ENCODE data around the gene PDE4D. TPM values are rescaled to one million over a fixed set of nuclear protein-coding genes. Genes with fewer than 3 reads are reported as not detected.

PDE4D gene
- total and polyA plus RNA-seq, 10 of the 15 experiments (the other 5 are each of a cell fraction or from before 2014, with no cell fraction given) = 0.87 to 4.1 (median 2.2) TPM

DNA sequence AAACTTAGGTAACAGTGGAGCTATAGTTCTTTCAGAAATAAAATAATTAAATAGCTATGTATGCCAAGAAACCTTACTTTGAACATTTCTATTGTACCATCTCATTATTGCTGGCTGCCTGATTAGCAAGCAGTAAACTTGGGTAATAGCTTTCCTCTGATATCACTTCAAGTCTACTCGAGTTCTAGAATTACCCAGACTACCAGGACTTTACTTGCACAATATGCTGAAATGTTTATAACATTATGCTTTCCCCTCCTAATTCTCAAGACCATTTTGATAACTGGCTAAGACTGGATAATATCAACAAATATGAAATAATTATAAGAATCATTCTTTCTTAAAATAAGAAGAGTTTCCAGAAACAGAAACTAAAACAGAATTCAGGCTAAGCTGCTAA, 798.0 kb downstream of the PDE4D start:
- WGBS (ENCODE audit: insufficient coverage, insufficient replicate concordance, low lambda C conversion rate, missing lambda C conversion rate) = 0% methylated on average over 1 of the region's 1 CpG
- FAIRE-seq = no peak
- H3K4me2 ChIP-seq (ENCODE audit: control insufficient read depth, insufficient read depth) = no peak overlapping the region
- in situ Hi-C loops (cut with MboI) = no loop called here
- no peak for DNase-seq (ENCODE audit: low read depth, low spot score)
- H3K4me1 ChIP-seq (ENCODE audit: control insufficient read depth, insufficient read depth, low read length) = no peaks in the 10 kb centered on the region
- H3K79me2 ChIP-seq (ENCODE audit: control insufficient read depth, insufficient read depth, low read length) = no peaks in the 10 kb centered on the region
- H2AFZ ChIP-seq (ENCODE audit: control insufficient read depth, low read depth, low read length) = no peak overlapping the region
- H3K4me3 ChIP-seq = no peak overlapping the region
- BruUV-seq (replicated peaks) = no TSS peak
- RAD21 ChIA-PET (ENCODE audit: unreplicated experiment) = interaction anchor here (1.0 kb wide), 1 partner anchor 28 kb away, joined by 3 read pairs; no protein-coding TSS in a partner anchor
- no peak for ATAC-seq
- H3K27me3 ChIP-seq (replicated peaks in 1 of 2; ENCODE audit: control insufficient read depth in 2 of 2, insufficient read depth in 2 of 2, low read length in 1 of 2) = no peaks in the 10 kb centered on the region
- POLR2A ChIA-PET = no interaction called here
- CTCF ChIA-PET = interaction anchor here (0.8 to 1.4 kb wide), 5 partner anchors 10 to 62 kb away, joined by 3 read pairs; no protein-coding TSS in a partner anchor
- H3K9ac ChIP-seq (ENCODE audit: control insufficient read depth, insufficient read depth, low read length) = no peak overlapping the region
- no peak overlapping the region for H3K27ac ChIP-seq (ENCODE audit: control insufficient read depth, insufficient read depth)
- intact Hi-C loops (cut with micrococcal nuclease; ENCODE audit: unreplicated experiment) = no loop called here
- H3K9me3 ChIP-seq (replicated peaks; ENCODE audit: control insufficient read depth, insufficient read depth, low read length) = no peaks in the 10 kb centered on the region
- no peaks in the 10 kb centered on the region for H4K20me1 ChIP-seq (ENCODE audit: control insufficient read depth, insufficient read depth)
- H3K36me3 ChIP-seq (ENCODE audit: control insufficient read depth in 2 of 2, insufficient read depth in 2 of 2, low read length in 1 of 2) = no peaks in the 10 kb centered on the region
- no peak for TF ChIP-seq ZSCAN29 (IDR thresholded peaks at IDR 0.05)
- no peak for TF ChIP-seq RBBP5 (conservative IDR thresholded peaks at IDR 0.05)
- no peak for TF ChIP-seq PML (IDR thresholded peaks at IDR 0.05; ENCODE audit: low read length)
- no peak for TF ChIP-seq ASH2L (IDR thresholded peaks at IDR 0.05; ENCODE audit: borderline replicate concordance, low read depth)
- no peak for TF ChIP-seq STAT3 (IDR thresholded peaks at IDR 0.05; ENCODE audit: low read depth, low read length)
- TF ChIP-seq, protein P1, sequence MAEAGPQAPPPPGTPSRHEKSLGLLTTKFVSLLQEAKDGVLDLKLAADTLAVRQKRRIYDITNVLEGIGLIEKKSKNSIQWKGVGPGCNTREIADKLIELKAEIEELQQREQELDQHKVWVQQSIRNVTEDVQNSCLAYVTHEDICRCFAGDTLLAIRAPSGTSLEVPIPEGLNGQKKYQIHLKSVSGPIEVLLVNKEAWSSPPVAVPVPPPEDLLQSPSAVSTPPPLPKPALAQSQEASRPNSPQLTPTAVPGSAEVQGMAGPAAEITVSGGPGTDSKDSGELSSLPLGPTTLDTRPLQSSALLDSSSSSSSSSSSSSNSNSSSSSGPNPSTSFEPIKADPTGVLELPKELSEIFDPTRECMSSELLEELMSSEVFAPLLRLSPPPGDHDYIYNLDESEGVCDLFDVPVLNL (IDR thresholded peaks at IDR 0.05; ENCODE audit: low read depth, low read length) = no peak
- SMC1A ChIA-PET (ENCODE audit: uncharacterized antibody, unreplicated experiment) = interaction anchor here (0.9 to 1.2 kb wide), 4 partner anchors 8 to 43 kb away, joined by 3 to 5 read pairs (median 4); no protein-coding TSS in a partner anchor

DNA sequence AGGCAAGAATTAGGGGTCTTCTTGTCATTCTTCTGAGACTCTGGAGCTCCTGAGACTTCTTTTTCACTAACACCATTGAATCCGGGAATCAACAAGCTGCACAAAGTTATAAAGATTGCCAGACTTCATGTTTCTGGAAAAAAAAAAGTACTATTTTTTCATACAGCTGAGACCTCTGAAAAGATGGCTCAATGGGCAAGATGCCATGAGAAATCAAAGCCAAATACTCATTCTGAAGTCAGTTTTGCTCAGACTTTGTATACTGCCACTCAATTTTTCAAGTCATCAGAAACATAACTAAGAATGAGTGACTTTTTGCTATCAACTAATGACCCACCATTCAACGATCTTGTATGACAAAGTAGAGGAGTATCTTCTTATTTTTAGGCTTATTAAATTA, 798.7 kb downstream of the PDE4D start:
- ATAC-seq (no peak), FAIRE-seq (no peak), DNase-seq (ENCODE audit: low read depth, low spot score) (no peak)
- 11% methylated on average over 2 of the region's 2 CpGs for WGBS (ENCODE audit: insufficient coverage, insufficient replicate concordance, low lambda C conversion rate, missing lambda C conversion rate)
- H3K4me3 ChIP-seq = no peak overlapping the region
- in situ Hi-C loops (cut with MboI) = no loop called here
- H2AFZ ChIP-seq (ENCODE audit: control insufficient read depth, low read depth, low read length) = no peak overlapping the region
- RAD21 ChIA-PET (ENCODE audit: unreplicated experiment) = interaction anchor here (1.0 kb wide), 1 partner anchor 29 kb away, joined by 3 read pairs; no protein-coding TSS in a partner anchor
- no peaks in the 10 kb centered on the region for H3K27me3 ChIP-seq (replicated peaks in 1 of 2; ENCODE audit: control insufficient read depth in 2 of 2, insufficient read depth in 2 of 2, low read length in 1 of 2)
- no peak for TF ChIP-seq ZNF24 (IDR thresholded peaks at IDR 0.05)
- TF ChIP-seq, protein P2, sequence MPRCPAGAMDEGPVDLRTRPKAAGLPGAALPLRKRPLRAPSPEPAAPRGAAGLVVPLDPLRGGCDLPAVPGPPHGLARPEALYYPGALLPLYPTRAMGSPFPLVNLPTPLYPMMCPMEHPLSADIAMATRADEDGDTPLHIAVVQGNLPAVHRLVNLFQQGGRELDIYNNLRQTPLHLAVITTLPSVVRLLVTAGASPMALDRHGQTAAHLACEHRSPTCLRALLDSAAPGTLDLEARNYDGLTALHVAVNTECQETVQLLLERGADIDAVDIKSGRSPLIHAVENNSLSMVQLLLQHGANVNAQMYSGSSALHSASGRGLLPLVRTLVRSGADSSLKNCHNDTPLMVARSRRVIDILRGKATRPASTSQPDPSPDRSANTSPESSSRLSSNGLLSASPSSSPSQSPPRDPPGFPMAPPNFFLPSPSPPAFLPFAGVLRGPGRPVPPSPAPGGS (IDR thresholded peaks at IDR 0.05; ENCODE audit: borderline replicate concordance, insufficient read depth, low read depth, low read length, poor library complexity, severe bottlenecking) = peak; percentile 67
- H3K9me3 ChIP-seq (replicated peaks; ENCODE audit: control insufficient read depth, insufficient read depth, low read length) = no peaks in the 10 kb centered on the region
- POLR2A ChIA-PET = no interaction called here
- H3K4me2 ChIP-seq (ENCODE audit: control insufficient read depth, insufficient read depth) = no peak overlapping the region
- no peak overlapping the region for H3K27ac ChIP-seq (ENCODE audit: control insufficient read depth, insufficient read depth)
- BruUV-seq (replicated peaks) = no TSS peak
- CTCF ChIA-PET = interaction anchor here (0.8 to 1.3 kb wide), 2 partner anchors 9 to 40 kb away, joined by 3 read pairs; no protein-coding TSS in a partner anchor
- intact Hi-C loops (cut with micrococcal nuclease; ENCODE audit: unreplicated experiment) = no loop called here
- H4K20me1 ChIP-seq (ENCODE audit: control insufficient read depth, insufficient read depth) = no peaks in the 10 kb centered on the region
- no peaks in the 10 kb centered on the region for H3K4me1 ChIP-seq (ENCODE audit: control insufficient read depth, insufficient read depth, low read length)
- no peaks in the 10 kb centered on the region for H3K79me2 ChIP-seq (ENCODE audit: control insufficient read depth, insufficient read depth, low read length)
- H3K9ac ChIP-seq (ENCODE audit: control insufficient read depth, insufficient read depth, low read length) = no peak overlapping the region
- SMC1A ChIA-PET (ENCODE audit: uncharacterized antibody, unreplicated experiment) = interaction anchor here (0.9 to 1.2 kb wide), 3 partner anchors 9 to 42 kb away, joined by 3 to 5 read pairs (median 4); no protein-coding TSS in a partner anchor
- no peaks in the 10 kb centered on the region for H3K36me3 ChIP-seq (ENCODE audit: control insufficient read depth in 2 of 2, insufficient read depth in 2 of 2, low read length in 1 of 2)

All from GM12878 (cell line).